BE2C (cell line): ENCODE data around the gene TMEM214.

Experiments used
- DNase-seq: peaks from one replicate; pipeline ENCODE4 v3.0.0-alpha.2; 2020
- H3K27me3 ChIP-seq: fragments of 250-450 bp; sonication (Bioruptor Pico); 2 replicates; pipeline ENCODE4 v1.5.1; 2020; ENCODE audit warnings: mild to moderate bottlenecking
- H3K36me3 ChIP-seq: fragments of 250-450 bp; sonication (Bioruptor Pico); 2 replicates; pipeline ENCODE4 v1.5.1; 2020; ENCODE audit warnings: mild to moderate bottlenecking
- H3K4me1 ChIP-seq: fragments of 250-450 bp; sonication (Bioruptor Pico); 2 replicates; pipeline ENCODE4 v1.5.1; 2020
- H3K4me3 ChIP-seq: 2 replicates; pipeline ENCODE4 v1.5.1; 2011; ENCODE audit warnings: low read depth, low read length
- H3K9me3 ChIP-seq: fragments of 250-450 bp; sonication (Bioruptor Pico); 2 replicates; pipeline ENCODE4 v1.5.1; 2020
- TF ChIP-seq, protein P1 (sequence below): IDR thresholded peaks from 2 replicates; pipeline ENCODE4 v1.5.1; 2012; ENCODE audit warnings: mild to moderate bottlenecking, low read depth, low read length

TMEM214 gene

DNA sequence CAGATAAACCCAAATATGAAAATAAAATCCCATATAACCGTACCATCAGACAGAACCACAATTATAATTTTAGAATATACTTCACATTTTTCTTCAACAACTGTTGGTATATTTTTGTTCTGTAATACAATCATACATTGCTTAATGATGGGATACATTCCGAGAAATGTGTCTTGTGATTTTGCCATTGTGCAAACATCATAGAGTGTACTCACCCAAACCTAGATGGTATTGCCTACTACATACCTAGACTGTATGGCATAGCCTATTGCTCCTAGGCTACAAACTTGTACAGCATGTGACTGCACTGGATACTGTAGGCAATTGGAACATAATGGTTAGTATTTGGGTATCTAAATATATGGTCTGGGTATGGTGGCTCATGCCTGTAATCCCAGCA, 31.8 kb upstream of the TMEM214 start:
- Histone ChIP-seq H3K27me3 (no peaks in the 10 kb centered on the region), H3K36me3 (no peaks in the 10 kb centered on the region), H3K4me1 (no peaks in the 10 kb centered on the region; the same call in 1 of the 2 replicates), H3K9me3 (no peaks in the 10 kb centered on the region), H3K4me3 (no peak overlapping the region)
- TF ChIP-seq, protein P1, sequence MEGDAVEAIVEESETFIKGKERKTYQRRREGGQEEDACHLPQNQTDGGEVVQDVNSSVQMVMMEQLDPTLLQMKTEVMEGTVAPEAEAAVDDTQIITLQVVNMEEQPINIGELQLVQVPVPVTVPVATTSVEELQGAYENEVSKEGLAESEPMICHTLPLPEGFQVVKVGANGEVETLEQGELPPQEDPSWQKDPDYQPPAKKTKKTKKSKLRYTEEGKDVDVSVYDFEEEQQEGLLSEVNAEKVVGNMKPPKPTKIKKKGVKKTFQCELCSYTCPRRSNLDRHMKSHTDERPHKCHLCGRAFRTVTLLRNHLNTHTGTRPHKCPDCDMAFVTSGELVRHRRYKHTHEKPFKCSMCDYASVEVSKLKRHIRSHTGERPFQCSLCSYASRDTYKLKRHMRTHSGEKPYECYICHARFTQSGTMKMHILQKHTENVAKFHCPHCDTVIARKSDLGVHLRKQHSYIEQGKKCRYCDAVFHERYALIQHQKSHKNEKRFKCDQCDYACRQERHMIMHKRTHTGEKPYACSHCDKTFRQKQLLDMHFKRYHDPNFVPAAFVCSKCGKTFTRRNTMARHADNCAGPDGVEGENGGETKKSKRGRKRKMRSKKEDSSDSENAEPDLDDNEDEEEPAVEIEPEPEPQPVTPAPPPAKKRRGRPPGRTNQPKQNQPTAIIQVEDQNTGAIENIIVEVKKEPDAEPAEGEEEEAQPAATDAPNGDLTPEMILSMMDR: no peak
- no peak for DNase-seq

DNA sequence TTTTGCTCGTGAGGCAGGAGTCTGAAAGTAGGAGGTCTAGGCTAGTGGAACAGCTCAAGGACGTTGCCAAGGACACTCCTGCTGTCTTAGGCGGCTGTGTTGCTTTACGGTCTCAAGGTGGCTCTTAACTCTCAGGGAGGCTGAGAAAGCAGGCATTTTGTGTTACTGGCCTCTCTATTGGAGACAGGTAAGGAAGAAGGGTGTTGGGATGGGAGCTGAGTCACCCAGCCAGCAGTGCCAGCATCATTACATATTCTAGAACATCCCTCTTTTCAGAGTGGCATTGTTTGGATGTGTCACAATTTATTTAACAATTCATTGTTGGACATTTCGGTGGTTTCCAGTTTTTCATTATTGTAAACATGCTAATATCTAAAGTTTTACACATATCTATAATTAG, 30.8 kb upstream of the TMEM214 start:
- Histone ChIP-seq H3K36me3 (no peaks in the 10 kb centered on the region), H3K27me3 (no peaks in the 10 kb centered on the region), H3K4me3 (no peak overlapping the region), H3K4me1 (no peaks in the 10 kb centered on the region; the same call in 1 of the 2 replicates), H3K9me3 (no peaks in the 10 kb centered on the region)
- no peak for DNase-seq
- TF ChIP-seq, protein P1: no peak

DNA sequence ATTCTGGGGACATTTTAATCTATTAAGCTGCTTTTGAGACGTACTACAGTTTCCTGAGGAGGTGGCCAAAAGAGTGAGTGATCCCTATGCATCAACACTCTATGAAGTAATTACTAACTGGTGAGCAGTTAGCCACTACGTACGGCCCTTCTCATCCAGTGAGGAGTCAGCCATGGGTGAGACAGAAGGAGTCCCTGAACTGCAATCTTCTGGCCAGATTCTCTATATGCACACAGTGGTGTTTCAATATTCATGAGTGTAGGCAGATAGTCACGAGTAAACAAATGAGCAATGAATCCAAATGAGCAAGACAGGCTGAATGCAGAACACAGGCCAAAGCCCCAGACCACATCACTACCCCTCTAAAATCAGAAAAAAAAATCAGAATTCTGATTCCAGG, 29.8 kb upstream of the TMEM214 start:
- DNase-seq: no peak
- Histone ChIP-seq H3K4me3 (no peak overlapping the region), H3K9me3 (no peaks in the 10 kb centered on the region), H3K4me1 (no peaks in the 10 kb centered on the region; the same call in 1 of the 2 replicates), H3K27me3 (no peaks in the 10 kb centered on the region), H3K36me3 (no peaks in the 10 kb centered on the region)
- TF ChIP-seq, protein P1: no peak

DNA sequence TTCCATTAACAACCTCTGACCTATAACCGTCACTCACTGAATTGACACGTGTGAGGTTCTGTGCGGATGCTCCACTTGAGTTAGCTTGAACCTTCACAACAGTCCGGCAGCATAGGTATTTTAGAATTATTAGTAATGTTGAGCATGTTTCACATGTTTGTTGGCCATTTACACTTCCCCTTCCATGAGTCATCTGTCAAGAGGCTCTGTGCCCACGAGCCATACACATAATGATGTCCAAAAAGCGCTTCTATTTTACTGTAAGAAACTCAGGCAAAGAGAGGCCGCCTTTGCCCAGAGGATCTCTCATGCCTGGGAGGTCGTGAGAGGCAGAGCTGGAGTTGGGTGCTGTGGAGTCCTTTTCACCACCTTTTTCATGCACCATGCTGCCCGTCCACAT, 28.9 kb upstream of the TMEM214 start:
- Histone ChIP-seq H3K4me1 (no peaks in the 10 kb centered on the region; the same call in 1 of the 2 replicates), H3K9me3 (no peaks in the 10 kb centered on the region), H3K27me3 (no peaks in the 10 kb centered on the region), H3K4me3 (no peak overlapping the region), H3K36me3 (no peaks in the 10 kb centered on the region)
- TF ChIP-seq, protein P1: no peak
- DNase-seq: no peak

DNA sequence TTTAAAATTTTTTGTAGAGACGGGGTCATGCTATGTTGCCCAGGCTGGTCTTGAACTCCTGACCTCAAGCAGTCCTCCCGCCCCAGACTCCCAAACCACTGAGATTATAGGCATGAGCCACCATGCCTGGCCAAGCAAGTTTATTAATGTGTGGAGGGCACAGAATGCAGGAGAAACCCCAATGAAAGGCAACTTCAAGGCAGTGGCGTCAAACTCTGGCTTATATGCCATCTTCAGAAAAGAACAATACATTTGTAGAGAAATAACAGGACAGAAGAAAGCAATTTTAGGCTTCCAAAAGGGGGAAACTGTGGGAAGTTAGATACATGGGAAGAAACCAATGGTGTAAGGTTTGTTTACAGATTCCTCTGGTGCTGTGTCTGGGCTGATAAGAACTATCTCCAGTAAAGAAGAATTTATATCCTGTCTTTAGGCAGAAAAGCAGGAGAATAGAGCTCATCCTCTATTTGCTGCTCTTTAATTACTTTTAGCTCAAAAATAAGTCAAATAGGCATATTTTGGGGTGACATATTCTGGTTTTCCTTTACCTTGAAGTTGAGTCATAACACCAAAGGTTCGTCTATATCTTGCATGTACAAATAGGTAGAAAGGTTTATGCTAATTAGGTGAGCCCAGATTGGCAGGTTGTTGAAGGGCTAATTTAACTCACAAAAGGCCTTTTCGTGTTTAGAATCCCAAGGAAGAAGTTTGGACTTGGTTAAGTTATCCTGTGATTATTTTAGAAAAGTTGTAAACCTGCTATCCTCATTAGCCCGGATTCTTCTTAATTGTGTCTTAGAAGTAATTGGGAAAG, 26.0 kb upstream of the TMEM214 start:
- no peaks in the 10 kb centered on the region; the same call in 1 of the 2 replicates for H3K4me1 ChIP-seq
- no peaks in the 10 kb centered on the region for H3K9me3 ChIP-seq
- TF ChIP-seq, protein P1: no peak
- DNase-seq: no peak
- H3K27me3 ChIP-seq: no peaks in the 10 kb centered on the region
- H3K36me3 ChIP-seq: no peaks in the 10 kb centered on the region
- no peak overlapping the region for H3K4me3 ChIP-seq
